Sciatic nerve (tissue), 2 donors: ENCODE data around the gene PEPD. TPM values are rescaled to one million over a fixed set of nuclear protein-coding genes. Genes with fewer than 3 reads are reported as not detected.

Source experiments
- ATAC-seq: fragments of 200-7000 bp; cut with Tn5 transposase; one replicate; pipeline ENCODE4 v1.9.1; 2020; ENCODE audit warnings: mild to moderate bottlenecking, moderate library complexity
- DNase-seq: peaks from one replicate; pipeline ENCODE4 v3.0.0-alpha.2; 2020; ENCODE audit warnings: low spot score
- intact Hi-C: fragments of 100-400 bp; cut with DNase I; formaldehyde crosslinking; loops from one replicate; pipeline ENCODE4 v1.14.2; 2022
- total RNA-seq: library from RNA; stranded (reverse); fragmentation: NEBNext Ultra II Directional; extraction: Animal tissue kit (Norgen Biotek cat#: 25700); gene quantifications from one replicate; pipeline ENCODE4 v1.2.1, GENCODE V29; 2021
- donor health status: DM: no; HTN: no; CAD: no.
- donor health status: DM: no; HTN: no; CAD: no.

The PEPD gene
- total RNA-seq, 1 donor from 2014 or later: 62.8 TPM

DNA sequence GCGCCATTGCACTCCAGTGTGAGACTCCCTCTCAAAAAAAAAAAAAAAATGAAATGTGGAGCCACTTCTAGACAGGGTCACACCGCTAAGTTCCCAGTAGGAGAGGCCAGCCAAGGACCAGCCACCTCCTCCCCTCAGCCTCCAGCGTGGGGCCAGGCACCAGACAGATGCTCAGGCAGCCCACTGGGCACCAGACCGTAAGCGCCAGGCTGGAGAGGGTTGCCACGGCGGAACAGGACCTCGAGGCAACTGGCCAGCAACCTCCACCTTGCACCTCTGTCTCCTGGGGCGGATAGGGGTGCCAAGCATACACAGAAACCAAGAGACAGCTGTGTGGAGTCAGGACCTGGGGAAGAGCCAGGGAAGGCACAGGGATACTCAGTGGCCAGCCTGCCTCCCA, 3.7 kb downstream of the PEPD start:
- intact Hi-C loops: no loop called here
- ATAC-seq (no peak), DNase-seq (no peak)

- intact Hi-C loops: no loop called here
- DNase-seq (no peak), ATAC-seq (no peak)
Observed at GRCh38 chr19:33515921-33516320, 5.7 kb downstream of the PEPD start.

DNA sequence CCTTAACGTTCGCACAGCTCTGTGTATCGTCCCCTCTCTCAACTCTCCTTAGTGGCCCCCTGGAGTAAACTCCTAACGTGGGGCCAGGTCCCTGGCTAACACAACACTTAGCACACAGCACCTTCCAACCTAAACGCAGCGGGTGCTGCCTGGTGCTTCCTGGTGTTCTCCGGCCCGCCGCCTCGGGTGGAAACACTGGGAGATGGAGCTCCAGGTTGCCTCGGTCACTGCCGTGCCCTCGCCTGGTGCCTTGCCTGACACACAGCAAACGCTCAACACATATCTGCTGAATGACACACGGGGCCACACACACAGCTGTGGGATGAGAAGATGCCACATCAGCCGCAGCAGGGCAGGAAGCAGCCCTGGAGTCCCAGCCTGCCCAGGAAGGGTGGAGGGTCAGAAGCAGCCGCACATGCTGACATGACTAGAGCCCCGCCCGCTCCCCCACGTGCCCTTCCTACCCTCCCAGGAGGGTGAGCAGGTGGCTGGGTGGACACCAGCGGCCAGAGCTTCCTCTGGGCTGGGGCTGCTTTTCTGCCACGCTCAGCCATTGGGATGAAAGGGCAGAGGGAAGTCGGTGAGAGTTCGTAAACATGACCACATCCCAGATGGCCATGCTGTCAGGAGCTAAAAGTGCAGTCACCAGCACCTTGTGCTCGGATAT, 6.6 kb downstream of the PEPD start:
- peak; percentile 48 for ATAC-seq
- no peak for DNase-seq
- intact Hi-C loops: no loop called here

- no peak for DNase-seq
- no peak for ATAC-seq
- intact Hi-C loops: no loop called here
Observed at GRCh38 chr19:33513424-33513823, 8.2 kb downstream of the PEPD start.

- DNase-seq: no peak
- intact Hi-C loops: no loop called here
- no peak for ATAC-seq
Observed at GRCh38 chr19:33512580-33513137, 8.9 kb downstream of the PEPD start.

DNA sequence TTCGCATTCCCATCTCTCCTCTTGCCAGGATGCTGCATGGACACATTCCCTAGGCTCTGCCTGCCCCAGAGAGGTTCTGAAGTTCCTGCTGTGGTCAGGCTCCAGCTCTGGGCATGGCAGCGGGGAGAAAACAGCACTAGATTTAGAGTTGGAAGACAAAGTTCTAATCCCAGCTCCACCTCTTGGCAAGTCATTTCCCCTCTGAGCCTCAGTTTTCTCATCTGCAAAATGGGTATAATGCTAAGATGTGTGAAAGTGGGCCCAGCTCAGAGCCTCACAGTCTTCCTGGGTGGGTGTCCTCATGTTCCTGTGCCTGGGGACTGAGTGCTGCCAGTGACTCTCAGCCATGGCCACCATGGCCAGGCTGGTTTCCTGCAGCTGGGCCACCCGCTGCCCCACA, 9.6 kb downstream of the PEPD start:
- ATAC-seq: no peak

GRCh38 chr19:33511346-33511745, 10.2 kb downstream of the PEPD start:
- DNase-seq: no peak
- ATAC-seq: no peak
- intact Hi-C loops: no loop called here

More for the DNA sequence above, 9.6 kb downstream of the PEPD start:
- DNase-seq: no peak
- intact Hi-C loops: no loop called here

- intact Hi-C loops: no loop called here
- ATAC-seq: no peak
- DNase-seq: no peak
Observed at GRCh38 chr19:33510462-33511194, 11.0 kb downstream of the PEPD start.

DNA sequence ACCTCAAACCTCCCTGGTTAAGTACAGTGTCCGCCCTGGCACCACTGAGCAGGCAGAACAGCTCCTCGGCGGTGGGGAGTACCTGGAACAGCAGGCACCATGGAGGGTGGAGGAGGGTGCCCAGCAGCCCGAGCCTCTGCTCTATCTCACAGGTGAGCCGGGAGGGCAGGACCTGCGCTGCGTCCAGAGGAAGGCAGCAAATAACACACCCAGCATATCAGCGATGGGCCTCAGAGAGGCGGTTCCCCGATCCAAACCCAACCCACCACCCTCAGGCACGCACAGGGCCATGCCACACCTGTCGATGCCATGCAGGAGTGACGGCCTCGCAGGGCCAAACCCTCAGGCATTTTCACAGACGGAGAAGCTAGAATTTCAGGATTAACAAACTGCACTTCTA, 11.8 kb downstream of the PEPD start:
- intact Hi-C loops: no loop called here
- no peak for DNase-seq
- no peak for ATAC-seq

- ATAC-seq (no peak), DNase-seq (no peak)
- intact Hi-C loops: no loop called here
Observed at GRCh38 chr19:33508941-33509614, 12.5 kb downstream of the PEPD start.

DNA sequence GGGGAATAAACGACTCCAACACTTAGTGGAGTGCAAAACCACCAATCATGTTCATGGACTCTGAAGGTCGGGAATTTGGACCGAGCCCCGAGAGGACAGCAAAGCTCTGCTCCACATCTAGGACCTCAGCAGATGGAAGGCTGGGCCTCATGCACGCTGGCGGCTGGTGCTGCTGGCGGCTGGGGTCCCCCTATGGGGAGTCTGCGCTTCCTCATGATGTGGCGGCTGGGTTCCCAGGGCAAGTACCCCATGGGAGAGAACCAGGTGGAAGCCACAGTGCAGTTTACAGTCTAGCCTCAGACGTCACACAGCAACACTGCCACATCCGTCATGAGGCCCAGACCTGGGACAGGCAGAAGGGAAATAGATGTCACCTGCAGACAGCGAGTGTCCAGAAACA, 13.2 kb downstream of the PEPD start:
- DNase-seq (no peak), ATAC-seq (no peak)
- intact Hi-C loops: no loop called here

DNA sequence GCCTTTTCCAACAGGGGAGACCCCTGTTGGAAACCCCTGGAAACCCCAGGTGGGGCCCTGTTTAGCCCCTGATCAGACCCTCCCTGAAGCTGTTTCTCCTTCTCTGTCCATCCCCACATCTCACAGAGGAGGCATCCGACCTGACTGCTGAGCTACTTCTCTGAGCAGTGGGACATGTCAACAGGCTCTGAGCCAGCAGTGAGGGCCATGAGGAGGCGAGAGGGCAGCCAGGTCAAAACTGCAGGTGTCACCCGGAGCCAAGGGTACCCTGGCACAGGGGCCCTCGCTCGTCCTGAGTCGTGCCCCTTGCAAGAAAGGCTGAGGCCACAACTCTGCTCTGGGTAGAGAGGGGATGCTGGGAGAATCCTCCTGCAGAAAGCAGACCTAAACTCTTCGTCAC, 13.6 kb downstream of the PEPD start:
- no peak for ATAC-seq
- intact Hi-C loops: no loop called here
- DNase-seq: no peak

- no peak for ATAC-seq
- intact Hi-C loops: no loop called here
- DNase-seq: no peak
Observed at GRCh38 chr19:33507021-33507956, 14.3 kb downstream of the PEPD start.

DNA sequence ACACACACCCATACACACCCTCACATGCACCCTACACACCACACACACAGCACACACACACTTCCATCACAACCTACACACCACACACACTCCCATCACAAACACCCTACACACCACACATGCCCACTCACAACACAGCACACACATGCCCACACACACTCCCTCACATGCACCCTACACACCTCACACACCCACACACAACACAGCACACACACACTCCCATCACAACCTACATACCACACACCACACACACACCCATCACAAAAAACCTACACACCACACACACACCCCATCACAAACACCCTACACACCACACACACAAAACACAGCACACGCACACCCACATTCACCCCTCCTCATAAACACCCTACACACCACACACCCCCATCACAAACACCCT, 15.1 kb downstream of the PEPD start:
- DNase-seq: no peak
- no peak for ATAC-seq
- intact Hi-C loops: no loop called here

DNA sequence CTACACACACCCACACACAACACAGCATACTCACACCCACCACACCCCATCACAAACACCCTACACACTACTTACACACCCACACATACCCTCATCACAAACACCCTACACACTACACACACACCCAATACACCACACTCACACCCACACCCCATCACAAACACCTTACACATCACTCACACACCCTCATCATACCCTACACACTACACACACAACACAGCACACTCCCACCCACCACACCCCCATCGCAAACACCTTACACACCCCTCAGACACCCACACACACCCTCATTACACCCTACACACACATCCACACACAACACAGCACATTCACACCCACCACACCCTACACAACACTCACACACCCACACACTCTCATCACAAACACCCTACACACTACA, 15.8 kb downstream of the PEPD start:
- no peak for ATAC-seq
- intact Hi-C loops: no loop called here

GRCh38 chr19:33505148-33505547, 16.4 kb downstream of the PEPD start:
- no peak for DNase-seq
- no peak for ATAC-seq
- intact Hi-C loops: no loop called here

More for the DNA sequence above, 15.8 kb downstream of the PEPD start:
- DNase-seq: no peak

DNA sequence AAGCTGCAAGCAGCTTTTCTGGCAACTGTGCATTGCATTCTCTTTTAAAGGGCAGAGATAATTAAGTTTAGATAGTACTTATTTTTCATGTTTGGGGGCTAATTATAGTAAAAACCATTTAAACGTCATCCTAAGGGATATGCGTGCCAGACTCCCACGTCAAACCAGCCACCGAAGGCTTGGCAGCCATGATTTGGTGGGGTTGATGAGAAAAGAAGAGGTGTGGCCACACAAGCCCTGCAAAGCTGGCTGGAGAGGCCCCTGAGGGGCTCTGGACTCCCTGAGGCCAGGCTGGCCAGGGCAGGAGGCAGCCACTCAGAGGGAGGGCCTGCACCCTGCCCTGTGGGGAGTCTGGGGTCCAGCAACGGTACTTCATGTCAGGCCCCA, 17.5 kb downstream of the PEPD start:
- no peak for ATAC-seq
- DNase-seq: no peak
- intact Hi-C loops: no loop called here

- intact Hi-C loops: no loop called here
- DNase-seq: no peak
- no peak for ATAC-seq
Observed at GRCh38 chr19:33503433-33504057, 18.0 kb downstream of the PEPD start.

- intact Hi-C loops: no loop called here
- DNase-seq (no peak), ATAC-seq (no peak)
Observed at GRCh38 chr19:33503030-33503429, 18.6 kb downstream of the PEPD start.
